ENCODE measurements around the gene DLG2.

DNA sequence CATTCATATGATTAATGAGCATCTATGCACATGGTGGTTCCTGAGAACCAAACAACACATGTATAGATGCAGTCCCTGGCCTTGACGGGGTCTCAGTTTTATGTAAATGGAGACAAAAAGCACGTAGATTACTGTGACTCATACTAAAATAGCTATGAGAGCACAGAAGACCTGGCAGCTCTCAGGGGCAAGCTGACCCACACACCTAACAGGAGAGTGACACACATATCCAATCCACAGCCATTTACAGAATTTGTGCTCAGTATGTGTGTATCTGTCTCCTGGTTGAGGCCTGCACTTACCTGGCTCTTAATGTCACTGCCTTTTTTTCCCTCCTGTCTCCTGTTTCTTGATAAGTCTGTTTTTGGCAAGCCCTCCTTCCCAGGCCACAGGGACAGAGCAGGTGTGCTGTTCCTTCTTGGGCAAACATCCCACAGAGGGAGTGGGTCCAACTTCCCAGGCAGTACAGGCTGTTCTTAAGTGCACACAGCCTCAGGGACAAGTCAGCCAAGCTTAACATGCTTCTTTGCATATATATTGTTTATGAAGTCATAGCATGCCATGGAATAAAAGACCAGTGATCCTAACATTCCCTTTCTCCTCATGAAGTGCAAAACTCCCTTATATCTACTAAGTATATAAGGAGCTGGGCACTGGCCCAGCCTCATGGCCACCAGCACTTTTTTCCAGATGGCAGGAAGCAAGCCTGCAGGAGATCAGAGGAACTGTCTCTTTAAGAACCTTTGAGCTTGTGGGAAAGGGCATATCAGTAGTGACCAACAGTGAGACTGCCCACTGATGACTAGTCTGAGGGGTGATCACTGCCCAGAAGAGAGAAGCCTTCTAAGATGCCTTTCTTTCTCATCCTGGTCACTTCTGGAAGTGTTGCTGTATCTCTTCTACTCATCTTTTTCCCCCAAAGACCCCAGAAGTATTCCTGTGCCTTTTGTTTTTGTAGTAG lies 2216.3 kb downstream of the DLG2 start:
- TF ChIP-seq, protein P1, sequence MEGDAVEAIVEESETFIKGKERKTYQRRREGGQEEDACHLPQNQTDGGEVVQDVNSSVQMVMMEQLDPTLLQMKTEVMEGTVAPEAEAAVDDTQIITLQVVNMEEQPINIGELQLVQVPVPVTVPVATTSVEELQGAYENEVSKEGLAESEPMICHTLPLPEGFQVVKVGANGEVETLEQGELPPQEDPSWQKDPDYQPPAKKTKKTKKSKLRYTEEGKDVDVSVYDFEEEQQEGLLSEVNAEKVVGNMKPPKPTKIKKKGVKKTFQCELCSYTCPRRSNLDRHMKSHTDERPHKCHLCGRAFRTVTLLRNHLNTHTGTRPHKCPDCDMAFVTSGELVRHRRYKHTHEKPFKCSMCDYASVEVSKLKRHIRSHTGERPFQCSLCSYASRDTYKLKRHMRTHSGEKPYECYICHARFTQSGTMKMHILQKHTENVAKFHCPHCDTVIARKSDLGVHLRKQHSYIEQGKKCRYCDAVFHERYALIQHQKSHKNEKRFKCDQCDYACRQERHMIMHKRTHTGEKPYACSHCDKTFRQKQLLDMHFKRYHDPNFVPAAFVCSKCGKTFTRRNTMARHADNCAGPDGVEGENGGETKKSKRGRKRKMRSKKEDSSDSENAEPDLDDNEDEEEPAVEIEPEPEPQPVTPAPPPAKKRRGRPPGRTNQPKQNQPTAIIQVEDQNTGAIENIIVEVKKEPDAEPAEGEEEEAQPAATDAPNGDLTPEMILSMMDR (conservative IDR thresholded peaks at IDR 0.05; ENCODE audit: low read length), result no peak
- no peak for TF ChIP-seq EZH2phosphoT487 (IDR thresholded peaks at IDR 0.05; ENCODE audit: borderline replicate concordance, low read depth, low read length)
